DMS 273 (cell line): ENCODE measurements around the gene OR5AL1.
"Not testable (repeated sequence)": the region's sequence is repeated elsewhere in the genome, so short reads cannot be mapped to it uniquely, and the experiment has no call there.

Source experiments
- DNase-seq: peaks from one replicate; lab custom pipeline; 2025; ENCODE audit not compliant: unreplicated experiment; lab: John Stamatoyannopoulos, UW

OR5AL1 gene

GRCh38 chr11:56412396-56412795 lies at the start of gene OR5AL1:
OR5AL1 (plus strand) TSS chr11:56412696.
- no peak for DNase-seq

GRCh38 chr11:56375324-56375723 lies 37.2 kb upstream of the OR5AL1 start, which contains the start of gene OR8U1:
OR8U1 (plus strand) TSS chr11:56375624; CDS start chr11:56375624, 0 bp downstream.
- DNase-seq: no peak

GRCh38 chr11:56380120-56380519 lies 32.4 kb upstream of the OR5AL1 start:
- DNase-seq: no peak

- DNase-seq: no peak
Measured at GRCh38 chr11:56394381-56394780, 18.1 kb upstream of the OR5AL1 start.

- no peak for DNase-seq
Measured at GRCh38 chr11:56396047-56396446, 16.4 kb upstream of the OR5AL1 start.

GRCh38 chr11:56401858-56402461 lies 10.5 kb upstream of the OR5AL1 start:
- DNase-seq: not testable (repeated sequence)

- DNase-seq: no peak
Measured at GRCh38 chr11:56404393-56404792, 8.1 kb upstream of the OR5AL1 start.

GRCh38 chr11:56410801-56411200 lies 1.7 kb upstream of the OR5AL1 start:
- no peak for DNase-seq

- no peak for DNase-seq
Measured at GRCh38 chr11:56453521-56453920, 41.0 kb downstream of the OR5AL1 start.

DNA sequence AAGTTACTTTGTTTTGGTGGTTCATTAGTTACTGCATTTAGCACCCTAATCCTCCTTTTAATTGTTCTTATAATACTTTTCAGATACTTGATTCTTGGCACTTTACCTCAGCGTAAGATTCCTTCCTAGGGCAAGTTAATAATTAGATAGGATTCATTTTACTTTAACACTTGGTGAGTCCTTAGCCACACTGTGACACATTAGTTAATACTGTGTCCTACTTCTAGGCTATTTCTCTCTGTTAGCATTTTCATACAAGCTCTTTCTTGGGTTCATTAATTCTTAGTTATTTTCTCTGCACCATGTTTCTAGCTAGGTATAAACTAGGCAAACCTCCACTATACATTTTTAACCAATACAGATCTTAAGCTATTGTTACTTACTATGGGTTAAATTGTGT lies 44.6 kb downstream of the OR5AL1 start:
- no peak for DNase-seq
